ENCODE data around the gene KIF6. TPM values are rescaled to one million over a fixed set of nuclear protein-coding genes. Genes with fewer than 3 reads are reported as not detected.
A peak's percentile ranks its signal among the peaks of the same experiment; 100 is the strongest.

KIF6 gene
- total RNA-seq, 2 donors from 2014 or later, result 0.09 to 0.97 TPM

GRCh38 chr6:39466631-39467030 lies 258.6 kb downstream of the KIF6 start:
- H3K4me3 ChIP-seq, result no peak overlapping the region
- intact Hi-C loops (cut with DNase I), result no loop called here
- 14% methylated on average over 1 of the region's 1 CpG for WGBS
- TF ChIP-seq POLR2A (IDR thresholded peaks at IDR 0.05) (no peak), CTCF (IDR thresholded peaks at IDR 0.05) (no peak), POLR2AphosphoS5 (IDR thresholded peaks at IDR 0.05) (no peak)
- H3K9me3 ChIP-seq, result no peaks in the 10 kb centered on the region
- no peaks in the 10 kb centered on the region for H3K27me3 ChIP-seq (replicated peaks; ENCODE audit: insufficient read depth)
- H3K36me3 ChIP-seq, result no peaks in the 10 kb centered on the region
- H3K27ac ChIP-seq, result peak overlapping the region; percentile 37 to 55
- H3K4me1 ChIP-seq (replicated peaks), result no peaks in the 10 kb centered on the region
- no peak for DNase-seq (ENCODE audit: low spot score)

DNA sequence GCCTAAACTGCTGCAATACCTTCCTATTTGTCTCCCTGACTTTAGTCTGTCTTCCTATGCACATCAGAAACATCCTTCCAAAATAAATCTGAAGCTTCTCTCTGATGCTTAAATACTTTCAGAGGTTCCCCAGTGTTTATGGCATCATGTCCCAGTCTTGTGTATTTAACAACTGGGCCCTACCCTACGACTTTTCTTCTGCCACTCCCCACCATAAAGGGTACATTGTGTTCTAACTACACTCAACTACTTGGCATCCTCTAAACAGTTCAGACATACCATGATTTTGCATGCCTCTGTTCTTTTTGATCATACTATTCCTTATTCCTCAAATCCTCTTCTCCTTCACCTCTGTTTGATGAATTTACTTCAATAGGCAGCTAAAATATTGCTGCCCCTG lies 259.7 kb downstream of the KIF6 start:
- peak overlapping the region in 1 of 2 donors; percentile 55 for H3K27ac ChIP-seq
- intact Hi-C loops (cut with DNase I), result no loop called here
- no peaks in the 10 kb centered on the region for H3K36me3 ChIP-seq
- peak; percentile 29 for DNase-seq (ENCODE audit: low spot score)
- H3K9me3 ChIP-seq, result no peaks in the 10 kb centered on the region
- H3K27me3 ChIP-seq (replicated peaks; ENCODE audit: insufficient read depth), result no peaks in the 10 kb centered on the region
- WGBS, result 23% methylated on average over 1 of the region's 1 CpG
- no peaks in the 10 kb centered on the region for H3K4me1 ChIP-seq (replicated peaks)
- no peak overlapping the region for H3K4me3 ChIP-seq
- no peak for TF ChIP-seq CTCF (IDR thresholded peaks at IDR 0.05)
- TF ChIP-seq POLR2A (IDR thresholded peaks at IDR 0.05), result no peak
- peak; percentile 71 for TF ChIP-seq POLR2AphosphoS5 (IDR thresholded peaks at IDR 0.05)

DNA sequence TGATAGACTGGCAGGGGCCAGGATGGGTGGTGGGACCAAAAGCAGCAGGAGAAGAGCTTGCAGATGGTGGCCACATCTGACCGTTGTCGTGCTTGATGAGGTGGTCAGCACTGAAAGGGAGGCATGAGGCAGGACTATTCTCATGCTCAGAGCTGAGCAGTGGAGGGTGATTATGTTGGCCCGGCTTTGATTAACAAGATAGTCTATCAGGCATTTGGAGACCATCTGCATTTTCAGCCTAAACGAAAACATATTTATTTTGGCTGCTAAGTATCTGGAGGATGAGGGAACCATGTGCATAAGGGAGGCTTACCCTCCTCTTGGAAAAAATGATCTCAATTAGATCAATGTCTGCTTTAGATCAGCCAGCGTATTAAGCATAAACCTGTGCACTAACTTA lies 261.1 kb downstream of the KIF6 start:
- 90% methylated on average over 5 of the region's 5 CpGs for WGBS
- Histone ChIP-seq H3K27me3 (replicated peaks; ENCODE audit: insufficient read depth) (no peaks in the 10 kb centered on the region), H3K4me1 (replicated peaks) (no peaks in the 10 kb centered on the region), H3K36me3 (no peaks in the 10 kb centered on the region), H3K27ac (no peak overlapping the region), H3K9me3 (no peaks in the 10 kb centered on the region), H3K4me3 (no peak overlapping the region)
- TF ChIP-seq CTCF (IDR thresholded peaks at IDR 0.05) (no peak), POLR2A (IDR thresholded peaks at IDR 0.05) (no peak), POLR2AphosphoS5 (IDR thresholded peaks at IDR 0.05) (no peak)
- intact Hi-C loops (cut with DNase I), result no loop called here
- DNase-seq (ENCODE audit: low spot score), result no peak

DNA sequence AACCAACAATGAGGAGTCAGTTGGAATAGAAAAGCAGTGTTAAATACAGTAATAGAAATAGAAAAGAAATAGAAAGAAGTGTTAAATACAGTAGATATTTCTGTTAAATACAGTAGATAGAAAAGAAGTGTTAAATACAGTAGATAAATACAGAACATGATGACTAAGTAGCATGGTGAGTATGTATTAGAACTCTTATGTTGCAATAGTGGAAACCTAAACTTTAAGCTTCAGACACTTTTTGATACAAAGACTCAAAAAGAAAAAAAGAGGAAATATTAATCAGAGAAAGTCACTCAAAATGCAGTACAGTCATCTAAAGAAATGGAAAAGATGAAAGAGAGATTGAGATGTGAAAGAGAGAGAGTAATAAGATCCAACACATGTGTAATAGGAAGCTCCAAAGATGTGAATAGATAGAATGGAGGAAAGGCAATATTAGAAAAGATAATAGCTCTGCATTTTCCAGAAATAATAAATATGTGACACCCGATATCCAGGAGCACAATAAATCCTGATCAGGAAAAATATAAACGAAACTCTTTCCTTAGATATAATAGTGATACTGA lies 271.2 kb downstream of the KIF6 start:
- TF ChIP-seq POLR2A (IDR thresholded peaks at IDR 0.05), result no peak
- TF ChIP-seq CTCF (IDR thresholded peaks at IDR 0.05), result no peak
- no peak for TF ChIP-seq POLR2AphosphoS5 (IDR thresholded peaks at IDR 0.05)
- Histone ChIP-seq H3K9me3 (no peaks in the 10 kb centered on the region), H3K27me3 (replicated peaks; ENCODE audit: insufficient read depth) (no peaks in the 10 kb centered on the region), H3K4me1 (replicated peaks) (no peaks in the 10 kb centered on the region), H3K36me3 (no peaks in the 10 kb centered on the region), H3K27ac (no peak overlapping the region), H3K4me3 (no peak overlapping the region)
- WGBS, result 97% methylated on average over 2 of the region's 2 CpGs
- no peak for DNase-seq (ENCODE audit: low spot score)
- intact Hi-C loops (cut with DNase I), result no loop called here

DNA sequence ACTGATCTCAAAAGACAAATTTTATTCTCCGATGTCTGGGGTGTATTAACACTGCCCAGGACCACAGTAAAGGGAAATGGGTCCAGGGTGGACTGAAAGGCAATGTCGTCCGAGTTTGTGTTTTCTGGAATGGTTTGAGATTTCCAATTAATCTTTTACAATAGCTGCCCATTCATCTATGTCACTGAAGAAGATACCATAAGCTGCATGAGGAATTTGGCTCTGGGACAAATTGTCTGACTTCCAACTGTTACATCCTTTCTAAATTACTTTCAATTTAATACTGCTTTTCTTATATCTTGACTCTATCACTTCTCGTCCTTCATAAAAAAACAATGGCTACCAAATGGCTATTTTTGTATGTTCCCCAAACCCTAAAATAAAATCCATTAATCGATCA lies 272.0 kb downstream of the KIF6 start:
- H3K9me3 ChIP-seq, result no peaks in the 10 kb centered on the region
- no peak overlapping the region for H3K4me3 ChIP-seq
- intact Hi-C loops (cut with DNase I), result no loop called here
- H3K4me1 ChIP-seq (replicated peaks), result no peaks in the 10 kb centered on the region
- WGBS, result 59% methylated on average over 5 of the region's 5 CpGs
- no peak overlapping the region for H3K27ac ChIP-seq
- no peaks in the 10 kb centered on the region for H3K36me3 ChIP-seq
- TF ChIP-seq POLR2AphosphoS5 (IDR thresholded peaks at IDR 0.05) (no peak), POLR2A (IDR thresholded peaks at IDR 0.05) (no peak), CTCF (IDR thresholded peaks at IDR 0.05) (no peak)
- DNase-seq (ENCODE audit: low spot score), result no peak
- no peaks in the 10 kb centered on the region for H3K27me3 ChIP-seq (replicated peaks; ENCODE audit: insufficient read depth)
